ENCODE data around the gene DNAJC17. TPM values are rescaled to one million over a fixed set of nuclear protein-coding genes. Genes with fewer than 3 reads are reported as not detected.

DNAJC17 gene
- polyA plus RNA-seq, 1 donor from 2014 or later: 79.6 TPM

GRCh38 chr15:40836020-40836419 is 28.7 kb upstream of the DNAJC17 start:
- Histone ChIP-seq H3K9ac (ENCODE audit: low read length) (no peak overlapping the region), H4K20me1 (ENCODE audit: insufficient read depth) (no peaks in the 10 kb centered on the region), H3K4me3 (ENCODE audit: low read length) (no peak overlapping the region), H3K79me2 (replicated peaks; ENCODE audit: insufficient read depth, low read length) (no peaks in the 10 kb centered on the region), H3K4me2 (ENCODE audit: low read length) (no peak overlapping the region), H3K9me3 (ENCODE audit: low read length) (no peaks in the 10 kb centered on the region), H3F3A (ENCODE audit: insufficient read depth, low read length, poor library complexity, severe bottlenecking) (no peaks in the 10 kb centered on the region), H3K9me2 (ENCODE audit: insufficient read depth, low read length) (no peaks in the 10 kb centered on the region), H3K27me3 (ENCODE audit: insufficient read depth, low read depth, low read length) (peaks cover 2% of the 10 kb centered on the region), H2AFZ (ENCODE audit: low read depth, low read length) (no peak overlapping the region), H3K27ac (ENCODE audit: low read length) (no peak overlapping the region), H3K36me3 (ENCODE audit: insufficient read depth, low read length) (no peaks in the 10 kb centered on the region)
- TF ChIP-seq CTCF (IDR thresholded peaks at IDR 0.05; ENCODE audit: poor library complexity, severe bottlenecking) (no peak), RAD21 (conservative IDR thresholded peaks at IDR 0.05) (no peak), EZH2 (IDR thresholded peaks at IDR 0.05; ENCODE audit: borderline replicate concordance, insufficient read depth, low read length, poor library complexity, severe bottlenecking) (no peak), SMC3 (conservative IDR thresholded peaks at IDR 0.05; ENCODE audit: poor library complexity) (no peak)

GRCh38 chr15:40832903-40833302 is 25.6 kb upstream of the DNAJC17 start:
- TF ChIP-seq, protein P1, sequence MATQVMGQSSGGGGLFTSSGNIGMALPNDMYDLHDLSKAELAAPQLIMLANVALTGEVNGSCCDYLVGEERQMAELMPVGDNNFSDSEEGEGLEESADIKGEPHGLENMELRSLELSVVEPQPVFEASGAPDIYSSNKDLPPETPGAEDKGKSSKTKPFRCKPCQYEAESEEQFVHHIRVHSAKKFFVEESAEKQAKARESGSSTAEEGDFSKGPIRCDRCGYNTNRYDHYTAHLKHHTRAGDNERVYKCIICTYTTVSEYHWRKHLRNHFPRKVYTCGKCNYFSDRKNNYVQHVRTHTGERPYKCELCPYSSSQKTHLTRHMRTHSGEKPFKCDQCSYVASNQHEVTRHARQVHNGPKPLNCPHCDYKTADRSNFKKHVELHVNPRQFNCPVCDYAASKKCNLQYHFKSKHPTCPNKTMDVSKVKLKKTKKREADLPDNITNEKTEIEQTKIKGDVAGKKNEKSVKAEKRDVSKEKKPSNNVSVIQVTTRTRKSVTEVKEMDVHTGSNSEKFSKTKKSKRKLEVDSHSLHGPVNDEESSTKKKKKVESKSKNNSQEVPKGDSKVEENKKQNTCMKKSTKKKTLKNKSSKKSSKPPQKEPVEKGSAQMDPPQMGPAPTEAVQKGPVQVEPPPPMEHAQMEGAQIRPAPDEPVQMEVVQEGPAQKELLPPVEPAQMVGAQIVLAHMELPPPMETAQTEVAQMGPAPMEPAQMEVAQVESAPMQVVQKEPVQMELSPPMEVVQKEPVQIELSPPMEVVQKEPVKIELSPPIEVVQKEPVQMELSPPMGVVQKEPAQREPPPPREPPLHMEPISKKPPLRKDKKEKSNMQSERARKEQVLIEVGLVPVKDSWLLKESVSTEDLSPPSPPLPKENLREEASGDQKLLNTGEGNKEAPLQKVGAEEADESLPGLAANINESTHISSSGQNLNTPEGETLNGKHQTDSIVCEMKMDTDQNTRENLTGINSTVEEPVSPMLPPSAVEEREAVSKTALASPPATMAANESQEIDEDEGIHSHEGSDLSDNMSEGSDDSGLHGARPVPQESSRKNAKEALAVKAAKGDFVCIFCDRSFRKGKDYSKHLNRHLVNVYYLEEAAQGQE (IDR thresholded peaks at IDR 0.05; ENCODE audit: borderline replicate concordance): no peak
- TF ChIP-seq POLR2AphosphoS5 (IDR thresholded peaks at IDR 0.05) (no peak), MXI1 (conservative IDR thresholded peaks at IDR 0.05; ENCODE audit: poor library complexity, severe bottlenecking) (no peak), TAF1 (IDR thresholded peaks at IDR 0.05; ENCODE audit: low read depth) (no peak), EP300 (conservative IDR thresholded peaks at IDR 0.05; ENCODE audit: poor library complexity, severe bottlenecking) (no peak), CTCF (IDR thresholded peaks at IDR 0.05; ENCODE audit: poor library complexity, severe bottlenecking) (no peak), RAD21 (conservative IDR thresholded peaks at IDR 0.05) (no peak), SMC3 (conservative IDR thresholded peaks at IDR 0.05; ENCODE audit: poor library complexity) (no peak), EZH2 (IDR thresholded peaks at IDR 0.05; ENCODE audit: borderline replicate concordance, insufficient read depth, low read length, poor library complexity, severe bottlenecking) (no peak)
- Histone ChIP-seq H3K79me2 (replicated peaks; ENCODE audit: insufficient read depth, low read length) (no peaks in the 10 kb centered on the region), H3K4me3 (ENCODE audit: low read length) (no peak overlapping the region), H3K36me3 (ENCODE audit: insufficient read depth, low read length) (no peaks in the 10 kb centered on the region), H3K27me3 (ENCODE audit: insufficient read depth, low read depth, low read length) (no peaks in the 10 kb centered on the region), H4K20me1 (ENCODE audit: insufficient read depth) (no peaks in the 10 kb centered on the region), H3K27ac (ENCODE audit: low read length) (no peak overlapping the region), H3K9me3 (ENCODE audit: low read length) (no peaks in the 10 kb centered on the region), H3K4me2 (ENCODE audit: low read length) (no peak overlapping the region), H3K9ac (ENCODE audit: low read length) (no peak overlapping the region), H2AFZ (ENCODE audit: low read depth, low read length) (no peak overlapping the region), H3F3A (ENCODE audit: insufficient read depth, low read length, poor library complexity, severe bottlenecking) (no peaks in the 10 kb centered on the region), H3K9me2 (ENCODE audit: insufficient read depth, low read length) (no peaks in the 10 kb centered on the region)

All from neural cell (in vitro differentiated cells).